H1 (cell line): ENCODE measurements around the gene EXOG. TPM values are rescaled to one million over a fixed set of nuclear protein-coding genes. Genes with fewer than 3 reads are reported as not detected.

Experiments
- KDM1A ChIP-seq: fragments of 200-600, 300-600 bp; sonication (generic); IDR thresholded peaks from 2 replicates; pipeline ENCODE4 v1.7.1; 2016; ENCODE audit warnings: mild to moderate bottlenecking, low read length, borderline replicate concordance
- NRF1 ChIP-seq: IDR thresholded peaks from 2 replicates; pipeline ENCODE4 v1.6.1; 2011; ENCODE audit warnings: mild to moderate bottlenecking, low read depth, low read length, improper control_type of control experiment
- POU5F1 ChIP-seq: IDR thresholded peaks from 2 replicates; pipeline ENCODE4 v1.6.1; 2011; ENCODE audit warnings: low read depth, mild to moderate bottlenecking, low read length, moderate library complexity
- SP1 ChIP-seq: IDR thresholded peaks from 2 replicates; pipeline ENCODE4 v1.6.1; 2011; ENCODE audit warnings: low read depth, low read length
- polyA plus RNA-seq, 7 experiments: library from polyadenylated mRNA; depleted of rRNA in 3 of 7; stranded (reverse) in 5 of 7; unstranded in 2 of 7; fragments of >200 nt in 5 of 7; fragments of 200-250 nt in 2 of 7; gene quantifications; 1 replicate in 5 of 7; 2 replicates in 1 of 7; 4 replicates in 1 of 7; pipeline versions ENCODE4 v1.2.1 to v1.2.3, GENCODE V29; 2011 to 2013; ENCODE audit warnings: missing spikeins in 2 of 7, mixed read lengths in 2 of 7
- total RNA-seq: library from RNA; stranded (reverse); fragmentation: NEBNext Ultra II Directional; extraction: Animal tissue kit (Norgen Biotek cat#: 25700); gene quantifications from 2 replicates; pipeline ENCODE4 v1.2.1, GENCODE V29; 2021

EXOG gene
- total and polyA plus RNA-seq, 2 of the 8 experiments (the other 6 are each of a cell fraction or from before 2014, with no cell fraction given), result 7.2 to 12.9 TPM

GRCh38 chr3:38542401-38543298, 46.5 kb downstream of the EXOG start (continued):
- TF ChIP-seq NRF1 (no peak), KDM1A (no peak), SP1 (no peak), POU5F1 (no peak)
